Measurements from ENCODE around the gene LRRC40. TPM values are rescaled to one million over a fixed set of nuclear protein-coding genes. Genes with fewer than 3 reads are reported as not detected.

The LRRC40 gene
- total RNA-seq, 1 experiment from 2014 or later = 13.4 TPM

- H3K4me3 ChIP-seq (replicated peaks in 1 of 2; ENCODE audit: low read depth in 1 of 2, low read length in 2 of 2) = no peak overlapping the region
- H3K9me3 ChIP-seq (ENCODE audit: control insufficient read depth in 1 of 2, insufficient read depth in 1 of 2, low read depth in 1 of 2, low read length in 2 of 2) = no peaks in the 10 kb centered on the region
- peaks cover 3% of the 10 kb centered on the region; the same call in 1 of the 2 replicates for H4K20me1 ChIP-seq (ENCODE audit: insufficient read depth)
- POLR2A ChIA-PET = no interaction called here
- H3K27ac ChIP-seq (ENCODE audit: low read depth, low read length) = no peak overlapping the region
- CTCF ChIA-PET = no interaction called here
- H3K27me3 ChIP-seq (ENCODE audit: insufficient read depth, low read length) = no peaks in the 10 kb centered on the region
- no peak for DNase-seq (ENCODE audit: low read depth, low spot score)
- H3K4me2 ChIP-seq (ENCODE audit: low read length) = no peak overlapping the region
- RAD21 ChIA-PET (ENCODE audit: low non-redundant PET in 1 of 2, low total read pairs in 2 of 2, uncharacterized antibody in 2 of 2, unreplicated experiment in 2 of 2) = no interaction called here
- TF ChIP-seq RAD21 (IDR thresholded peaks at IDR 0.05; ENCODE audit: low read depth) = peak; percentile 16; the same call in 1 of the 2 replicates
- no peak for TF ChIP-seq CTCF (IDR thresholded peaks at IDR 0.05 in 2 of 3, conservative IDR thresholded peaks at IDR 0.05 in 1 of 3; ENCODE audit: borderline replicate concordance in 1 of 3, insufficient read depth in 1 of 3, low read depth in 2 of 3, low read length in 2 of 3)
- intact Hi-C loops (cut with micrococcal nuclease) = no loop called here
- no peak for ATAC-seq
- H3K79me2 ChIP-seq (ENCODE audit: insufficient read depth, low read length) = peaks cover 75% of the 10 kb centered on the region
- BruUV-seq (replicated peaks) = no TSS peak
- H3K9ac ChIP-seq (ENCODE audit: low read length) = no peak overlapping the region
- no peaks in the 10 kb centered on the region for H3K9me2 ChIP-seq (ENCODE audit: insufficient read depth)
- no peaks in the 10 kb centered on the region for H3K4me1 ChIP-seq (ENCODE audit: control insufficient read depth in 1 of 2, insufficient read depth in 2 of 2, low read length in 2 of 2)
- no peaks in the 10 kb centered on the region for H3K36me3 ChIP-seq (ENCODE audit: control insufficient read depth in 1 of 2, insufficient read depth in 2 of 2, low read length in 2 of 2)
- no peak overlapping the region for H2AFZ ChIP-seq (ENCODE audit: low read depth, low read length, poor library complexity, severe bottlenecking)
These were observed 9.0 kb downstream of the LRRC40 start for GRCh38 chr1:70196333-70196732.

GRCh38 chr1:70195342-70195741 is 10.0 kb downstream of the LRRC40 start:
- Histone ChIP-seq H3K9me3 (ENCODE audit: control insufficient read depth in 1 of 2, insufficient read depth in 1 of 2, low read depth in 1 of 2, low read length in 2 of 2) (no peaks in the 10 kb centered on the region), H3K9me2 (ENCODE audit: insufficient read depth) (no peaks in the 10 kb centered on the region), H3K4me2 (ENCODE audit: low read length) (no peak overlapping the region), H3K36me3 (ENCODE audit: control insufficient read depth in 1 of 2, insufficient read depth in 2 of 2, low read length in 2 of 2) (no peaks in the 10 kb centered on the region), H2AFZ (ENCODE audit: low read depth, low read length, poor library complexity, severe bottlenecking) (no peak overlapping the region), H3K9ac (ENCODE audit: low read length) (no peak overlapping the region), H3K4me3 (replicated peaks in 1 of 2; ENCODE audit: low read depth in 1 of 2, low read length in 2 of 2) (no peak overlapping the region), H4K20me1 (ENCODE audit: insufficient read depth) (peaks cover 3% of the 10 kb centered on the region; the same call in 1 of the 2 replicates), H3K27me3 (ENCODE audit: insufficient read depth, low read length) (no peaks in the 10 kb centered on the region), H3K4me1 (ENCODE audit: control insufficient read depth in 1 of 2, insufficient read depth in 2 of 2, low read length in 2 of 2) (no peaks in the 10 kb centered on the region), H3K27ac (ENCODE audit: low read depth, low read length) (no peak overlapping the region), H3K79me2 (ENCODE audit: insufficient read depth, low read length) (peaks cover 68% of the 10 kb centered on the region)
- intact Hi-C loops (cut with micrococcal nuclease) = no loop called here
- ChIA-PET RAD21 (ENCODE audit: low non-redundant PET in 1 of 2, low total read pairs in 2 of 2, uncharacterized antibody in 2 of 2, unreplicated experiment in 2 of 2) (no interaction called here), POLR2A (no interaction called here), CTCF (no interaction called here)
- BruUV-seq (replicated peaks) = no TSS peak
- TF ChIP-seq CTCF (IDR thresholded peaks at IDR 0.05 in 2 of 3, conservative IDR thresholded peaks at IDR 0.05 in 1 of 3; ENCODE audit: borderline replicate concordance in 1 of 3, insufficient read depth in 1 of 3, low read depth in 2 of 3, low read length in 2 of 3) = no peak
- DNase-seq (ENCODE audit: low read depth, low spot score) (no peak), ATAC-seq (no peak)
